HEK293T (cell line): ENCODE measurements around the gene LRP1B.

Experiments
- CTCF ChIA-PET: fragments of 350-600 bp; formaldehyde crosslinking; extraction: SDS; loops from one replicate; lab custom pipeline; 2021; ENCODE audit warnings: antibody characterized with exemption, inconsistent platforms; lab: Yijun Ruan, JAX
- POLR2A ChIA-PET: fragments of 350-600 bp; formaldehyde crosslinking; extraction: SDS; loops from one replicate; lab custom pipeline; 2020; ENCODE audit warnings: antibody characterized with exemption, inconsistent platforms; lab: Yijun Ruan, JAX
- DNase-seq: peaks from one replicate; pipeline ENCODE4 v3.0.0; 2012; ENCODE audit warnings: mixed read lengths; ENCODE audit errors: extremely low spot score
- ARNT ChIP-seq: fragments of 450-650 bp; IDR thresholded peaks from 2 replicates; pipeline ENCODE4 v1.6.1; 2017; ENCODE audit warnings: mild to moderate bottlenecking
- BHLHE40 ChIP-seq: fragments of 450-650 bp; IDR thresholded peaks from 2 replicates; pipeline ENCODE4 v1.6.1; 2016; ENCODE audit warnings: mild to moderate bottlenecking, moderate library complexity, borderline replicate concordance
- CTBP1 ChIP-seq: fragments of 450-650 bp; IDR thresholded peaks from 2 replicates; pipeline ENCODE4 v1.6.1; 2016; ENCODE audit warnings: borderline replicate concordance
- ELF4 ChIP-seq: fragments of 450-650 bp; IDR thresholded peaks from 2 replicates; pipeline ENCODE4 v1.6.1; 2017; ENCODE audit warnings: antibody characterized with exemption
- FOXA1 ChIP-seq: fragments of 450-650 bp; IDR thresholded peaks from 2 replicates; pipeline ENCODE4 v1.6.1; 2016; ENCODE audit warnings: mild to moderate bottlenecking
- FOXK2 ChIP-seq: fragments of 450-650 bp; IDR thresholded peaks from 2 replicates; pipeline ENCODE4 v1.6.1; 2016; ENCODE audit warnings: mild to moderate bottlenecking
- FOXM1 ChIP-seq: fragments of 450-650 bp; IDR thresholded peaks from 2 replicates; pipeline ENCODE4 v1.6.1; 2017; ENCODE audit warnings: mild to moderate bottlenecking, borderline replicate concordance
- HDGF ChIP-seq: fragments of 450-650 bp; IDR thresholded peaks from 2 replicates; pipeline ENCODE4 v1.6.1; 2017; ENCODE audit warnings: antibody characterized with exemption, borderline replicate concordance
- L3MBTL2 ChIP-seq: fragments of 450-650 bp; conservative IDR thresholded peaks from 2 replicates; pipeline ENCODE4 v1.6.1; 2016; ENCODE audit warnings: mild to moderate bottlenecking
- LEF1 ChIP-seq: fragments of 450-650 bp; IDR thresholded peaks from 2 replicates; pipeline ENCODE4 v1.6.1; 2017; ENCODE audit warnings: mild to moderate bottlenecking, borderline replicate concordance
- NFRKB ChIP-seq: fragments of 450-650 bp; IDR thresholded peaks from 2 replicates; pipeline ENCODE4 v1.6.1; 2016; ENCODE audit warnings: mild to moderate bottlenecking, moderate library complexity
- SP1 ChIP-seq: fragments of 450-650 bp; IDR thresholded peaks from 2 replicates; pipeline ENCODE4 v1.6.1; 2017
- SUZ12 ChIP-seq: fragments of 450-650 bp; IDR thresholded peaks from 2 replicates; pipeline ENCODE4 v1.6.1; 2016; ENCODE audit warnings: mild to moderate bottlenecking
- TARDBP ChIP-seq: fragments of 450-650 bp; IDR thresholded peaks from 2 replicates; pipeline ENCODE4 v1.6.1; 2016
- ZNF384 ChIP-seq: fragments of 450-650 bp; IDR thresholded peaks from 2 replicates; pipeline ENCODE4 v1.6.1; 2016
- TF ChIP-seq, protein P1 (sequence below): fragments of 450-650 bp; IDR thresholded peaks from 2 replicates; pipeline ENCODE4 v1.6.1; 2016

LRP1B gene

GRCh38 chr2:142045641-142046040, 85.2 kb downstream of the LRP1B start:
- TF ChIP-seq L3MBTL2 (no peak), TARDBP (no peak), SUZ12 (no peak), FOXK2 (no peak), FOXA1 (no peak), NFRKB (no peak), ARNT (no peak), LEF1 (no peak), HDGF (no peak), ZNF384 (no peak), CTBP1 (no peak), FOXM1 (no peak), BHLHE40 (no peak), ELF4 (no peak)
- TF ChIP-seq, protein P1, sequence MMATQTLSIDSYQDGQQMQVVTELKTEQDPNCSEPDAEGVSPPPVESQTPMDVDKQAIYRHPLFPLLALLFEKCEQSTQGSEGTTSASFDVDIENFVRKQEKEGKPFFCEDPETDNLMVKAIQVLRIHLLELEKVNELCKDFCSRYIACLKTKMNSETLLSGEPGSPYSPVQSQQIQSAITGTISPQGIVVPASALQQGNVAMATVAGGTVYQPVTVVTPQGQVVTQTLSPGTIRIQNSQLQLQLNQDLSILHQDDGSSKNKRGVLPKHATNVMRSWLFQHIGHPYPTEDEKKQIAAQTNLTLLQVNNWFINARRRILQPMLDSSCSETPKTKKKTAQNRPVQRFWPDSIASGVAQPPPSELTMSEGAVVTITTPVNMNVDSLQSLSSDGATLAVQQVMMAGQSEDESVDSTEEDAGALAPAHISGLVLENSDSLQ = no peak
- CTCF ChIA-PET = no interaction called here
- no peak for DNase-seq
- POLR2A ChIA-PET = no interaction called here

DNA sequence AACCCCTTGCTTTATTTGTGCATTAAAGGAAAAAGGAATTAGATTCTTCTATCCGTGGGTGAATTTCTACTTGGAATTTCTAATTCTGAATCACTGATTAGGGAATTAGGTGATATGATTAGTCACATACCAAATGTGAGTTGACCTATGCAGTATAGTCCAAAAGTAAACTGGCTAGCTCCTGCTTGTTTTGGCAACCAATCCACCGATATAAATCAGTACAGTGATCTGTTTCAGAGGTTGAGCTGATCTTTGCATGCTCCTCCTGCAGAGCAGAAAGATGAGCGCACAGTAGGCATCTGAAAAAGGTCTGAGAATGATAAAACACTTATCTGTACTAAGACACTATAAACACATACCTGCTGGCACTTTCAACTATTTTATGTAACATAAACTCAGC, 86.6 kb downstream of the LRP1B start:
- CTCF ChIA-PET = no interaction called here
- no peak for TF ChIP-seq FOXA1
- no peak for TF ChIP-seq BHLHE40
- TF ChIP-seq NFRKB = no peak
- TF ChIP-seq LEF1 = no peak
- TF ChIP-seq, protein P1 = no peak
- no peak for TF ChIP-seq HDGF
- no peak for TF ChIP-seq SP1
- TF ChIP-seq ARNT = no peak
- no peak for TF ChIP-seq ZNF384
- no peak for TF ChIP-seq TARDBP
- DNase-seq = no peak
- POLR2A ChIA-PET = no interaction called here

DNA sequence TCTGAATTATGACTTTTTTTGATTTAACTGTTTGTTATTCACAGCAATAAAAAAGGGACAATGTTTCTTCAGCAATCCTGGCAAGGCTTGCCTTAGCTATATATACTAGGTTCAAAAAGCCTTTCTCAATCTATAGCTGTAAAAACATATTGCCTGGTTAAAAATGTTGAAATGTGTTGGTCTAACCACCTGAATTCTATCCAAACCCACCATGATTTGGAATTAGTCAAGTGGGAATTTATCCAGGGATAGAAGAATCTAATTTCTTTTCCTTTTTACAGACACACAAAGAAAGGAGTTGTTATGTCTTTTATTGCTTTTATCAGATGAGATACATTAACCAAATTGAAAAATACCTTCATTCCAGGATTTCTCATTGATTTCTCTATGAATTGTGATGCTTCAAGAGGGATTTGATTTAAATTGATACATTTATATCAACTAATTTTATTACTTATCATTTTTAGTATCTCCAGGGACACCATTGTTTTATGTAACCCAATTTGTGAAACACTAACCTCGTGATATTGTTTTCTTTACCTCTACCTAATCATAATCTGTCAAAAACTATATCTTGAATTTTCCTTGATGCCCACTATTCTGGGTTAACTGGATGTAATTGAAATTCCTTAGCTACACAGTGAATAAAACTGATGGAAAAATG, 88.1 kb downstream of the LRP1B start:
- TF ChIP-seq HDGF = no peak
- TF ChIP-seq ZNF384 = no peak
- TF ChIP-seq FOXM1 = no peak
- no peak for TF ChIP-seq LEF1
- TF ChIP-seq FOXA1 = no peak
- no peak for TF ChIP-seq SUZ12
- TF ChIP-seq, protein P1 = no peak
- POLR2A ChIA-PET = no interaction called here
- CTCF ChIA-PET = no interaction called here
- no peak for DNase-seq

DNA sequence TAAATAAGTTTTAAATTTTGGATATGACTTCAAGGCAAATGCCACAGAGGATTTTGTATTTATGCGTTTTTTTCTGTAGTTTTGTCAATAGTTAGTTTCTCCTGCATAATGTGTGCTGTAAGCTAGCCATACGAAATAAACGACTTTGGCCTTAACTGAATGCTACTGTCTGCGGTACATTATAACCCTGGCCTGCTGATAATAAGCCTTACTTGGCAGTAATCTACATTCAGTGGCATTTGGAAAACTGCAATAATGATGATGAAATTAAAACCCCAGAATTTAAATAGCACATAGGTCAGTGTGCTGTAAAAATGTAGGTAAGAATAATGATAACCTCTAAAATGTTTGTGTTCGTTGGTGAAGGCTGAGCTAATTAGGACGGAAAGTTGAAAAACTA, 88.8 kb downstream of the LRP1B start:
- ChIA-PET CTCF (no interaction called here), POLR2A (no interaction called here)
- TF ChIP-seq FOXA1 (no peak), TARDBP (no peak), BHLHE40 (no peak), L3MBTL2 (no peak), SP1 (no peak), NFRKB (no peak), ARNT (no peak), CTBP1 (no peak), FOXK2 (no peak), ELF4 (no peak), ZNF384 (no peak), SUZ12 (no peak), FOXM1 (no peak), HDGF (no peak), LEF1 (no peak)
- TF ChIP-seq, protein P1 = no peak
- DNase-seq = no peak

DNA sequence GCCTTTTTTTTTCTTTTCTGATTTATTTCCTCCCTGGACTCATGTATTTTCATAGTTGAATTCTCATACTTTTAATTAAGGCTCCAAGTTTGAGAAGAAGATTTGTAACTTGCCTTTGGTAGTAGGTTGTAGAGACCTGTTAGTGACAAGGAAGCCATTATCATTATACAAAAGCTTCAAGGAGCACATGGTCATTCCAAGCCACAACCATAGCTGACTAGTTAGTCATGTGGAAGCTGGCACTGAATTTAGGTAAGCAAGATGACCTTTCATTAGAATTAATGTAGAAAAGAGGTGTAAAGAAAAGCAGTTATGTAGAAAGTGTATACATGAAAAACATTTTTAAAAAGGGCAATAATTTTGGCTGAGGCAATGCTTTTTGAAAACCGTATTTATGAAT, 89.7 kb downstream of the LRP1B start:
- no peak for DNase-seq
- no peak for TF ChIP-seq FOXM1
- no peak for TF ChIP-seq FOXA1
- TF ChIP-seq L3MBTL2 = no peak
- TF ChIP-seq LEF1 = no peak
- no peak for TF ChIP-seq ARNT
- no peak for TF ChIP-seq NFRKB
- TF ChIP-seq FOXK2 = no peak
- no peak for TF ChIP-seq ZNF384
- no peak for TF ChIP-seq HDGF
- no peak for TF ChIP-seq ELF4
- no peak for TF ChIP-seq TARDBP
- TF ChIP-seq BHLHE40 = no peak
- TF ChIP-seq SUZ12 = no peak
- no peak for TF ChIP-seq SP1
- TF ChIP-seq, protein P1 = no peak
- TF ChIP-seq CTBP1 = no peak
- ChIA-PET POLR2A (no interaction called here), CTCF (no interaction called here)
